ENCODE measurements around the gene ITGA5.

ITGA5 gene

DNA sequence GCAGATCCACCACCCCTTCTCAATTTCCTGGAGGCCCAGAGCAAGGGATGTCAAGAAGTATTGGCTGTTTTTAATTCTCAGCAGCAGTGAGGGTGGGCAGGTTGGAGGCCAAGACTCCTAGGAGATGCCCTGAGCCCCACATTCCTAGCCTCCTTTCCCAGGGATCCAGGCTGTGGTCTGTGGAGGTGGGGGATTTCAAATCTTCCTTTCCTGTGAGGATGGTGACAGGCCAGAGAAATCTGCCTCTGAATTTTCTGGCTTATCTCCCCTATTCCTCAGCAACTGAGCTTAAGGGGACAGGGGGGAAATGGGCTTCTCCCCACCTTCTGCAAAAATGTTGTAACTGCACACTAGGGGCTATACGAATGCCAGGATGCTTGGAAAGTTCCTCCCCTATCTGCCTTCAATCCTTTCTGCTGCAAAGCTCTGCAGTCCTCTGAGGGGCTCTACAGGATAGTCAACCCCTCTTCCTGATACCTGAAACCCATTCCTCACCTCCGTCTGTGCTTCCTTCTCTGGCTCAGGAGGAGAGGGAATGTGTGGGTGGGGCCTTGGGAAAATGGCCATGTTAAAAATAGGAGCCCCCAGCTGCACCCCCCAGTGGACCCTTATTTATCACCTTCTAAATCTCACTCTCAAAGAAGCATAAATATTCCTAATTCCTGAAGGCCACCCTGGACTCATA lies 61.4 kb downstream of the ITGA5 start:
- Histone ChIP-seq H3K27ac (ENCODE audit: low read depth, low read length) (peak overlapping the region; percentile 94), H3K4me1 (ENCODE audit: control insufficient read depth, low read length) (peaks cover 51% of the 10 kb centered on the region), H3K27me3 (ENCODE audit: control insufficient read depth, low read length) (no peaks in the 10 kb centered on the region), H3K9me2 (replicated peaks; ENCODE audit: control insufficient read depth, low read length) (no peaks in the 10 kb centered on the region), H3K79me2 (ENCODE audit: control insufficient read depth, low read length) (peaks cover 8% of the 10 kb centered on the region), H4K20me1 (ENCODE audit: control insufficient read depth, insufficient read depth, low read depth, low read length) (no peaks in the 10 kb centered on the region), H3K36me3 (ENCODE audit: control insufficient read depth, low read length) (0 out of 2 replicates have a peak, but pooled peaks cover 3% of the 10 kb centered on the region), H3K4me3 (ENCODE audit: low read length) (peak overlapping the region; percentile 100), H3K9me3 (ENCODE audit: control insufficient read depth, insufficient read depth, low read length) (no peaks in the 10 kb centered on the region), H3F3A (ENCODE audit: control insufficient read depth, insufficient read depth) (peaks cover 6% of the 10 kb centered on the region; the same call in 1 of the 2 replicates), H3K4me2 (ENCODE audit: low read length) (peak overlapping the region; percentile 100)
- no peak for TF ChIP-seq EZH2phosphoT487 (IDR thresholded peaks at IDR 0.05; ENCODE audit: borderline replicate concordance, low read length)
- TF ChIP-seq, protein P1, sequence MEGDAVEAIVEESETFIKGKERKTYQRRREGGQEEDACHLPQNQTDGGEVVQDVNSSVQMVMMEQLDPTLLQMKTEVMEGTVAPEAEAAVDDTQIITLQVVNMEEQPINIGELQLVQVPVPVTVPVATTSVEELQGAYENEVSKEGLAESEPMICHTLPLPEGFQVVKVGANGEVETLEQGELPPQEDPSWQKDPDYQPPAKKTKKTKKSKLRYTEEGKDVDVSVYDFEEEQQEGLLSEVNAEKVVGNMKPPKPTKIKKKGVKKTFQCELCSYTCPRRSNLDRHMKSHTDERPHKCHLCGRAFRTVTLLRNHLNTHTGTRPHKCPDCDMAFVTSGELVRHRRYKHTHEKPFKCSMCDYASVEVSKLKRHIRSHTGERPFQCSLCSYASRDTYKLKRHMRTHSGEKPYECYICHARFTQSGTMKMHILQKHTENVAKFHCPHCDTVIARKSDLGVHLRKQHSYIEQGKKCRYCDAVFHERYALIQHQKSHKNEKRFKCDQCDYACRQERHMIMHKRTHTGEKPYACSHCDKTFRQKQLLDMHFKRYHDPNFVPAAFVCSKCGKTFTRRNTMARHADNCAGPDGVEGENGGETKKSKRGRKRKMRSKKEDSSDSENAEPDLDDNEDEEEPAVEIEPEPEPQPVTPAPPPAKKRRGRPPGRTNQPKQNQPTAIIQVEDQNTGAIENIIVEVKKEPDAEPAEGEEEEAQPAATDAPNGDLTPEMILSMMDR (IDR thresholded peaks at IDR 0.05; ENCODE audit: low read depth, low read length, poor library complexity, severe bottlenecking) = no peak

DNA sequence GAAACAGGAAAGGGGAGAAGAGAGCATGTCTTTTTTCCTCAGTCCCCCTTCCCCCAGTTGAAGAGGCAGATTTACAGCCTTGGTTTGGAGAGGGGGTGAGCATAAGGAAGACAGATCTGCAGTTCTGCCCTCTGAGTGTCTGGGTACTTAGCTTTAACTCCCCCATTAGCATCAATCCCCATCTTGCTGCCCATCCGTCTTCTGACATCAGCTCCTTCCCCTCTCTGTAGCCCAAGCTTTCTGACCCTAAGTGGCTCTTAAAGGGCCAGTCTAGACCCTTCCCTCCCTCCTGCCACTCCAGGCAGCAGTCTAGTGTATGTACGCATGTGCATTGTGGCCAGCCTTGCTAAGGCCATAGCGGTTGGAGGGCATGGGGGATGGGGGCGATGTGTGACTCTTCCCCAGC lies 62.1 kb downstream of the ITGA5 start:
- Histone ChIP-seq H4K20me1 (ENCODE audit: control insufficient read depth, insufficient read depth, low read depth, low read length) (no peaks in the 10 kb centered on the region), H3K36me3 (ENCODE audit: control insufficient read depth, low read length) (0 out of 2 replicates have a peak, but pooled peaks cover 3% of the 10 kb centered on the region), H3K4me2 (ENCODE audit: low read length) (peak overlapping the region; percentile 100), H3K27ac (ENCODE audit: low read depth, low read length) (no peak overlapping the region), H3K4me3 (ENCODE audit: low read length) (peak overlapping the region; percentile 100; the same call in 1 of the 2 replicates), H3K4me1 (ENCODE audit: control insufficient read depth, low read length) (peaks cover 58% of the 10 kb centered on the region), H3K79me2 (ENCODE audit: control insufficient read depth, low read length) (peaks cover 8% of the 10 kb centered on the region), H3K27me3 (ENCODE audit: control insufficient read depth, low read length) (no peaks in the 10 kb centered on the region), H3F3A (ENCODE audit: control insufficient read depth, insufficient read depth) (peaks cover 6% of the 10 kb centered on the region; the same call in 1 of the 2 replicates), H3K9me2 (replicated peaks; ENCODE audit: control insufficient read depth, low read length) (no peaks in the 10 kb centered on the region), H3K9me3 (ENCODE audit: control insufficient read depth, insufficient read depth, low read length) (no peaks in the 10 kb centered on the region)
- TF ChIP-seq, protein P1 (IDR thresholded peaks at IDR 0.05; ENCODE audit: low read depth, low read length, poor library complexity, severe bottlenecking) = no peak
- TF ChIP-seq EZH2phosphoT487 (IDR thresholded peaks at IDR 0.05; ENCODE audit: borderline replicate concordance, low read length) = no peak

DNA sequence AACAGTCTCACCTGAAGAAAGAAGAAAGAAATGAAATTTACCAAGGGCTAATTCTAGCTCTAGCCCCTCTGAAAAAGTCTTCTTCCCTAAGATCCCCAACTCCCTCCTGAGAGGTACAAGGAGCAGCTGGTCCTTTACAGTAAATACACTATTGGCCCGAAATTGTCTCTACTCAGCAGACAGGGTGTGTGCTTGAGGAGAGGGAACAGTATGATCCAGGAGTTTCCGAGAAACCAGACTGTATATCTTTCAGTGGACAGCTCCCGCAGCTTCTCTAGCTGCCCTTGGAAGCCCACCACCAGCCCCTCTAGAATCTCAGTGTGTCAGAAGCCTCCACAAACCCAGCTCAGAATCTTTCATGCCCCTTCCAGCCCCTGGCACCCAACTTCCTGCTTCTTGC lies 62.8 kb downstream of the ITGA5 start:
- H3K79me2 ChIP-seq (ENCODE audit: control insufficient read depth, low read length) = peaks cover 8% of the 10 kb centered on the region
- H3K27me3 ChIP-seq (ENCODE audit: control insufficient read depth, low read length) = no peaks in the 10 kb centered on the region
- H3K9me3 ChIP-seq (ENCODE audit: control insufficient read depth, insufficient read depth, low read length) = no peaks in the 10 kb centered on the region
- peaks cover 8% of the 10 kb centered on the region; the same call in 1 of the 2 replicates for H3F3A ChIP-seq (ENCODE audit: control insufficient read depth, insufficient read depth)
- H4K20me1 ChIP-seq (ENCODE audit: control insufficient read depth, insufficient read depth, low read depth, low read length) = no peaks in the 10 kb centered on the region
- peaks cover 7% of the 10 kb centered on the region for H3K36me3 ChIP-seq (ENCODE audit: control insufficient read depth, low read length)
- no peaks in the 10 kb centered on the region for H3K9me2 ChIP-seq (replicated peaks; ENCODE audit: control insufficient read depth, low read length)
- no peak overlapping the region for H3K4me2 ChIP-seq (ENCODE audit: low read length)
- H3K4me1 ChIP-seq (ENCODE audit: control insufficient read depth, low read length) = peaks cover 65% of the 10 kb centered on the region
- H3K27ac ChIP-seq (ENCODE audit: low read depth, low read length) = no peak overlapping the region
- H3K4me3 ChIP-seq (ENCODE audit: low read length) = no peak overlapping the region
- TF ChIP-seq, protein P1 (IDR thresholded peaks at IDR 0.05; ENCODE audit: low read depth, low read length, poor library complexity, severe bottlenecking) = no peak
- no peak for TF ChIP-seq EZH2phosphoT487 (IDR thresholded peaks at IDR 0.05; ENCODE audit: borderline replicate concordance, low read length)
